CD4-positive, alpha-beta memory T cell (primary cell): Measurements from ENCODE around the gene KLHL10. TPM values are rescaled to one million over a fixed set of nuclear protein-coding genes. Genes with fewer than 3 reads are reported as not detected.

ENCODE experiments used
- CTCF ChIA-PET: fragments of 350-600 bp; sonication (Branson Sonifier 250); formaldehyde crosslinking; loops from one replicate; lab custom pipeline; 2021; ENCODE audit warnings: inconsistent platforms; ENCODE audit not compliant: partially characterized antibody; lab: Charles Lee
- POLR2A ChIA-PET: fragments of 350-600 bp; sonication (Branson Sonifier 250); formaldehyde crosslinking; loops from one replicate; lab custom pipeline; 2021; ENCODE audit not compliant: partially characterized antibody; lab: Charles Lee
- DNase-seq, 5 donors: peaks; one replicate each; pipeline versions ENCODE4 v3.0.0 to v3.0.0-alpha.2; 2020 to 2022; ENCODE audit warnings: mixed read lengths in 1 of 5
- H3K27ac ChIP-seq: one replicate; pipeline ENCODE4 v1.7.0; 2013; ENCODE audit warnings: low read depth, low read length
- H3K27me3 ChIP-seq: 2 replicates; pipeline ENCODE4 v1.7.0; 2013; ENCODE audit warnings: mild to moderate bottlenecking, low read length, moderate library complexity; ENCODE audit not compliant: insufficient read depth
- H3K36me3 ChIP-seq: 2 replicates; pipeline ENCODE4 v1.7.0; 2013; ENCODE audit warnings: mild to moderate bottlenecking, low read length, moderate library complexity; ENCODE audit not compliant: insufficient read depth
- H3K4me1 ChIP-seq: 2 replicates; pipeline ENCODE4 v1.7.0; 2013; ENCODE audit warnings: mild to moderate bottlenecking, low read length, moderate library complexity; ENCODE audit not compliant: insufficient read depth
- H3K4me3 ChIP-seq, 2 donors: one replicate each; pipeline ENCODE4 v1.7.0; 2013; ENCODE audit warnings: low read length in 2 of 2, mild to moderate bottlenecking in 1 of 2
- H3K9me3 ChIP-seq, 2 donors: one replicate each; pipeline ENCODE4 v1.7.0; 2013; ENCODE audit warnings: low read length in 2 of 2, control low read depth in 1 of 2; ENCODE audit not compliant: control insufficient read depth in 1 of 2
- H3K27ac Mint-ChIP-seq, 7 donors: one replicate each; pipeline ENCODE4 v1.8.0; 2020 to 2021; ENCODE audit warnings: mixed read lengths in 7 of 7, mild to moderate bottlenecking in 6 of 7, inconsistent platforms in 3 of 7, moderate library complexity in 3 of 7
- H3K27me3 Mint-ChIP-seq, 2 donors: one replicate each; pipeline ENCODE4 v1.8.0; 2020 to 2021; ENCODE audit warnings: mixed read lengths in 2 of 2
- H3K36me3 Mint-ChIP-seq, 2 donors: one replicate each; pipeline ENCODE4 v1.8.0; 2020 to 2021; ENCODE audit warnings: mixed read lengths in 2 of 2, inconsistent platforms in 1 of 2, mild to moderate bottlenecking in 1 of 2
- H3K4me1 Mint-ChIP-seq, 4 donors: one replicate each; pipeline ENCODE4 v1.8.0; 2020 to 2021; ENCODE audit warnings: mixed read lengths in 4 of 4, mild to moderate bottlenecking in 1 of 4
- H3K4me3 Mint-ChIP-seq, 8 donors: one replicate each; pipeline ENCODE4 v1.8.0; 2020 to 2021; ENCODE audit warnings: mixed read lengths in 8 of 8, mild to moderate bottlenecking in 7 of 8, moderate library complexity in 6 of 8, inconsistent platforms in 3 of 8
- H3K9me3 Mint-ChIP-seq, 8 donors: one replicate each; pipeline ENCODE4 v1.8.0; 2020 to 2021; ENCODE audit warnings: mixed read lengths in 8 of 8, mild to moderate bottlenecking in 5 of 8, inconsistent platforms in 3 of 8, moderate library complexity in 1 of 8
- intact Hi-C: fragments of 100-400 bp; cut with micrococcal nuclease; formaldehyde crosslinking; loops from one replicate; pipeline ENCODE4 v1.15.1; 2023
- polyA plus RNA-seq, 2 donors: library from polyadenylated mRNA; unstranded; fragments of 300-500 nt; fragmentation: Illumina TruSeq; gene quantifications; one replicate each; pipeline ENCODE4 v1.2.3, GENCODE V29; 2021
- total RNA-seq, 2 experiments: library from RNA; stranded (reverse); gene quantifications; one replicate each; pipeline ENCODE4 v1.2.3, GENCODE V29; 2021

KLHL10 gene
- total and polyA plus RNA-seq, 4 experiments from 2014 or later: not detected

GRCh38 chr17:41885733-41886132, 48.1 kb downstream of the KLHL10 start:
- peaks cover 0 to 2% (median 0%) of the 10 kb centered on the region in 4 donors for H3K4me1 Mint-ChIP-seq
- Histone ChIP-seq H3K4me1 (no peaks in the 10 kb centered on the region), H3K36me3 (peaks cover 66% of the 10 kb centered on the region), H3K27me3 (no peaks in the 10 kb centered on the region), H3K4me3 (no peak overlapping the region), H3K9me3 (no peaks in the 10 kb centered on the region), H3K27ac (no peak overlapping the region)
- peaks cover 34 to 67% of the 10 kb centered on the region in 2 donors for H3K36me3 Mint-ChIP-seq
- H3K9me3 Mint-ChIP-seq: no peaks in the 10 kb centered on the region
- peak overlapping the region in 1 of 7 donors; percentile 59 for H3K27ac Mint-ChIP-seq
- ChIA-PET POLR2A (no interaction called here), CTCF (interaction anchor here (1.0 to 2.7 kb wide), 2 partner anchors 84 to 149 kb away, joined by 4 to 9 read pairs; no protein-coding TSS in a partner anchor)
- no peak overlapping the region for H3K4me3 Mint-ChIP-seq
- H3K27me3 Mint-ChIP-seq: no peaks in the 10 kb centered on the region
- DNase-seq: no peak
- intact Hi-C loops: loop anchor here (1.0 kb wide), 1 partner anchor 147 kb away; no protein-coding TSS in a partner anchor

- Histone ChIP-seq H3K27me3 (no peaks in the 10 kb centered on the region), H3K4me3 (no peak overlapping the region), H3K9me3 (no peaks in the 10 kb centered on the region), H3K36me3 (peaks cover 75% of the 10 kb centered on the region), H3K4me1 (no peaks in the 10 kb centered on the region), H3K27ac (no peak overlapping the region)
- Mint-ChIP-seq H3K4me3 (no peak overlapping the region), H3K9me3 (no peaks in the 10 kb centered on the region), H3K27ac (peak overlapping the region in 2 of 7 donors; percentile 7 to 13), H3K27me3 (no peaks in the 10 kb centered on the region), H3K4me1 (no peaks in the 10 kb centered on the region), H3K36me3 (peaks cover 36 to 69% of the 10 kb centered on the region in 2 donors)
- POLR2A ChIA-PET: no interaction called here
- CTCF ChIA-PET: interaction anchor here (1.0 to 2.7 kb wide), 3 partner anchors 47 to 152 kb away, joined by 3 to 9 read pairs (median 3); no protein-coding TSS in a partner anchor
- intact Hi-C loops: no loop called here
- no peak for DNase-seq
Observed at GRCh38 chr17:41888332-41888965, 50.8 kb downstream of the KLHL10 start.

GRCh38 chr17:41891135-41892020, 53.8 kb downstream of the KLHL10 start:
- Mint-ChIP-seq H3K36me3 (peaks cover 39 to 70% of the 10 kb centered on the region in 2 donors), H3K9me3 (no peaks in the 10 kb centered on the region), H3K27ac (peak overlapping the region in 4 of 7 donors; percentile 7 to 61 (median 36)), H3K4me3 (no peak overlapping the region), H3K4me1 (peaks cover 0 to 3% (median 0%) of the 10 kb centered on the region in 4 donors), H3K27me3 (no peaks in the 10 kb centered on the region)
- no peaks in the 10 kb centered on the region for H3K27me3 ChIP-seq
- peaks cover 71% of the 10 kb centered on the region for H3K36me3 ChIP-seq
- H3K4me1 ChIP-seq: no peaks in the 10 kb centered on the region
- no peak for DNase-seq
- H3K4me3 ChIP-seq: no peak overlapping the region
- intact Hi-C loops: no loop called here
- CTCF ChIA-PET: no interaction called here
- H3K27ac ChIP-seq: no peak overlapping the region
- POLR2A ChIA-PET: interaction anchor here (0.6 kb wide), 1 partner anchor 111 kb away, joined by 3 read pairs; no protein-coding TSS in a partner anchor
- no peaks in the 10 kb centered on the region for H3K9me3 ChIP-seq

GRCh38 chr17:41892021-41892376, 54.4 kb downstream of the KLHL10 start:
- Mint-ChIP-seq H3K36me3 (peaks cover 45 to 74% of the 10 kb centered on the region in 2 donors), H3K27ac (peak overlapping the region in 4 of 7 donors; percentile 23 to 61 (median 46)), H3K9me3 (no peaks in the 10 kb centered on the region), H3K4me3 (no peak overlapping the region), H3K27me3 (no peaks in the 10 kb centered on the region), H3K4me1 (peaks cover 0 to 5% (median 0%) of the 10 kb centered on the region in 4 donors)
- intact Hi-C loops: no loop called here
- H3K9me3 ChIP-seq: no peaks in the 10 kb centered on the region
- no peak overlapping the region for H3K4me3 ChIP-seq
- no peaks in the 10 kb centered on the region for H3K4me1 ChIP-seq
- H3K27me3 ChIP-seq: no peaks in the 10 kb centered on the region
- POLR2A ChIA-PET: no interaction called here
- no peak overlapping the region for H3K27ac ChIP-seq
- H3K36me3 ChIP-seq: peaks cover 73% of the 10 kb centered on the region
- CTCF ChIA-PET: no interaction called here
- no peak for DNase-seq

GRCh38 chr17:41893384-41893783, 55.8 kb downstream of the KLHL10 start:
- POLR2A ChIA-PET: interaction anchor here (1.6 kb wide), 1 partner anchor 25 kb away, joined by 5 read pairs; the partner anchor contains the start of gene ACLY
- H3K36me3 Mint-ChIP-seq: peaks cover 46 to 75% of the 10 kb centered on the region in 2 donors
- intact Hi-C loops: no loop called here

GRCh38 chr17:41894791-41895331, 57.2 kb downstream of the KLHL10 start:
- no peak overlapping the region for H3K27ac ChIP-seq
- H3K4me1 ChIP-seq: no peaks in the 10 kb centered on the region
- no peak overlapping the region for H3K4me3 Mint-ChIP-seq
- H3K9me3 ChIP-seq: no peaks in the 10 kb centered on the region
- H3K9me3 Mint-ChIP-seq: no peaks in the 10 kb centered on the region
- H3K36me3 ChIP-seq: peaks cover 80% of the 10 kb centered on the region
- POLR2A ChIA-PET: interaction anchor here (0.6 kb wide), 1 partner anchor 659 kb away, joined by 3 read pairs; no protein-coding TSS in a partner anchor
- H3K4me3 ChIP-seq: no peak overlapping the region
- H3K4me1 Mint-ChIP-seq: peaks cover 0 to 6% (median 0%) of the 10 kb centered on the region in 4 donors
- H3K27me3 Mint-ChIP-seq: no peaks in the 10 kb centered on the region
- intact Hi-C loops: no loop called here
- DNase-seq: no peak
- H3K36me3 Mint-ChIP-seq: peaks cover 56 to 77% of the 10 kb centered on the region in 2 donors
- CTCF ChIA-PET: interaction anchor here (1.6 kb wide), 1 partner anchor 30 kb away, joined by 3 read pairs; the partner anchor contains the start of gene KLHL11
- H3K27me3 ChIP-seq: no peaks in the 10 kb centered on the region
- H3K27ac Mint-ChIP-seq: no peak overlapping the region

More at GRCh38 chr17:41893384-41893783, 55.8 kb downstream of the KLHL10 start:
- Histone ChIP-seq H3K27ac (no peak overlapping the region), H3K36me3 (peaks cover 74% of the 10 kb centered on the region), H3K4me1 (no peaks in the 10 kb centered on the region), H3K9me3 (no peaks in the 10 kb centered on the region), H3K4me3 (no peak overlapping the region), H3K27me3 (no peaks in the 10 kb centered on the region)
- peaks cover 0 to 6% (median 0%) of the 10 kb centered on the region in 4 donors for H3K4me1 Mint-ChIP-seq
- H3K27ac Mint-ChIP-seq: no peak overlapping the region
- no peaks in the 10 kb centered on the region for H3K9me3 Mint-ChIP-seq
- no peaks in the 10 kb centered on the region for H3K27me3 Mint-ChIP-seq
- H3K4me3 Mint-ChIP-seq: no peak overlapping the region
- CTCF ChIA-PET: no interaction called here
- no peak for DNase-seq
